Measurements from ENCODE around the gene S100A4.
A peak's percentile ranks its signal among the peaks of the same experiment; 100 is the strongest.

Gene S100A4

GRCh38 chr1:153546796-153547559 lies 1.4 kb upstream of the S100A4 start:
- peak; percentile 64 for DNase-seq

- DNase-seq = no peak
Observed at GRCh38 chr1:153546371-153546770, 765 bp upstream of the S100A4 start.

GRCh38 chr1:153544453-153545066 lies 1.0 kb downstream of the S100A4 start:
- DNase-seq = no peak

GRCh38 chr1:153543736-153544135 lies 1.9 kb downstream of the S100A4 start:
- DNase-seq = no peak

- no peak for DNase-seq
Observed at GRCh38 chr1:153542956-153543711, 2.5 kb downstream of the S100A4 start.

- DNase-seq = no peak
Observed at GRCh38 chr1:153541641-153542590, 3.7 kb downstream of the S100A4 start.

GRCh38 chr1:153540394-153541361 lies 4.9 kb downstream of the S100A4 start, which contains the start of gene S100A5:
S100A5 (minus strand) TSS chr1:153540934; CDS start chr1:153540191, 743 bp downstream.
- DNase-seq = no peak

- DNase-seq = no peak
Observed at GRCh38 chr1:153539395-153540093, 6.1 kb downstream of the S100A4 start.

- DNase-seq = no peak
Observed at GRCh38 chr1:153538315-153538821, 7.2 kb downstream of the S100A4 start.

- no peak for DNase-seq
Observed at GRCh38 chr1:153537376-153537730, 8.3 kb downstream of the S100A4 start.

GRCh38 chr1:153536671-153537375 lies 8.8 kb downstream of the S100A4 start:
- DNase-seq = no peak

- DNase-seq = peak; percentile 84
Observed at GRCh38 chr1:153536012-153536670, 9.5 kb downstream of the S100A4 start.

- peak; percentile 47 for DNase-seq
Observed at GRCh38 chr1:153535242-153536011, 10.2 kb downstream of the S100A4 start, which contains the start of gene S100A6. S100A6 (minus strand) TSS chr1:153535991; CDS start chr1:153535339, 652 bp downstream.

- no peak for DNase-seq
Observed at GRCh38 chr1:153534925-153535241, 10.7 kb downstream of the S100A4 start.

- no peak for DNase-seq
Observed at GRCh38 chr1:153534226-153534924, 11.2 kb downstream of the S100A4 start.

- DNase-seq = peak; percentile 71
Observed at GRCh38 chr1:153533689-153534201, 11.9 kb downstream of the S100A4 start.

- peak; percentile 97 for DNase-seq
Observed at GRCh38 chr1:153532769-153533599, 12.6 kb downstream of the S100A4 start.

Measured in NCI-H345 (cell line).